B cell (primary cell): Measurements from ENCODE around the gene SUSD2. TPM values are rescaled to one million over a fixed set of nuclear protein-coding genes. Genes with fewer than 3 reads are reported as not detected.

Experiments
- ATAC-seq: fragments of 200-7000 bp; cut with Tn5 transposase; one replicate; pipeline ENCODE4 v1.10.0; 2021; ENCODE audit warnings: low read depth, mild to moderate bottlenecking, moderate number of reproducible peaks, moderate library complexity
- CTCF ChIA-PET: fragments of 350-600 bp; sonication (Branson Sonifier 250); formaldehyde crosslinking; loops from one replicate; lab custom pipeline; 2021; ENCODE audit warnings: antibody characterized with exemption, inconsistent platforms; lab: Charles Lee
- POLR2A ChIA-PET: fragments of 350-600 bp; sonication (Branson Sonifier 250); formaldehyde crosslinking; loops from one replicate; lab custom pipeline; 2021; ENCODE audit warnings: antibody characterized with exemption; lab: Charles Lee
- DNase-seq: peaks from one replicate; pipeline ENCODE4 v3.0.0; 2013
- H2AFZ ChIP-seq: 2 replicates; pipeline ENCODE4 v1.6.1; 2012; ENCODE audit warnings: mild to moderate bottlenecking, low read depth, low read length; ENCODE audit not compliant: insufficient read depth, poor library complexity, severe bottlenecking
- H3K27ac ChIP-seq, 2 donors: 1 replicate in 1 of 2; 2 replicates in 1 of 2; pipeline ENCODE4 v1.5.1; 2012 to 2013; ENCODE audit warnings: low read length in 2 of 2, mild to moderate bottlenecking in 2 of 2, moderate library complexity in 1 of 2
- H3K27me3 ChIP-seq, 4 experiments: fragments of 200-600 bp in 1 of 4; sonication (generic) in 1 of 4; replicated peaks in 1 of 4; 1 replicate in 2 of 4; 2 replicates in 2 of 4; pipeline versions ENCODE4 v1.6.1 to v1.7.0; 2013 to 2016; ENCODE audit warnings: low read length in 3 of 4, mild to moderate bottlenecking in 2 of 4, mixed read lengths in 1 of 4, moderate library complexity in 1 of 4; ENCODE audit not compliant: insufficient read depth in 4 of 4, control insufficient read depth in 3 of 4; ENCODE audit errors: control extremely low read depth in 1 of 4
- H3K36me3 ChIP-seq, 2 experiments: replicated peaks in 1 of 2; 1 replicate in 1 of 2; 2 replicates in 1 of 2; pipeline versions ENCODE4 v1.6.1 to v1.7.1; 2013; ENCODE audit warnings: low read length in 1 of 2; ENCODE audit not compliant: insufficient read depth in 2 of 2, control insufficient read depth in 1 of 2; ENCODE audit errors: control extremely low read depth in 1 of 2, extremely low read depth in 1 of 2
- H3K4me1 ChIP-seq, 2 donors: fragments of 200-600 bp in 1 of 2; sonication (generic) in 1 of 2; 1 replicate in 1 of 2; 2 replicates in 1 of 2; pipeline versions ENCODE4 v1.5.1 to v1.6.1; 2013 to 2017; ENCODE audit warnings: low read length in 2 of 2; ENCODE audit not compliant: control insufficient read depth in 2 of 2, insufficient read depth in 2 of 2
- H3K4me2 ChIP-seq: replicated peaks from 2 replicates; pipeline ENCODE3; 2012; ENCODE audit warnings: mild to moderate bottlenecking, low read depth, low read length; ENCODE audit not compliant: poor library complexity, severe bottlenecking
- H3K4me3 ChIP-seq, 5 experiments: fragments of 200-600 bp in 1 of 5; sonication (generic) in 1 of 5; 1 replicate in 3 of 5; 2 replicates in 2 of 5; pipeline versions ENCODE4 v1.5.1 to v1.7.0; 2011 to 2016; ENCODE audit warnings: low read length in 4 of 5, mild to moderate bottlenecking in 4 of 5, low read depth in 2 of 5, control low read depth in 1 of 5, moderate library complexity in 1 of 5; ENCODE audit not compliant: insufficient read depth in 1 of 5; ENCODE audit errors: control extremely low read depth in 1 of 5, extremely low read depth in 1 of 5
- H3K79me2 ChIP-seq: fragments of 200-600 bp; sonication (generic); one replicate; pipeline ENCODE4 v1.6.0; 2016; ENCODE audit warnings: low read length; ENCODE audit not compliant: control insufficient read depth, insufficient read depth
- H3K9ac ChIP-seq: fragments of 200-600 bp; sonication (generic); 2 replicates; pipeline ENCODE4 v1.6.1; 2017; ENCODE audit warnings: mild to moderate bottlenecking, low read length, moderate library complexity
- H3K9me3 ChIP-seq, 3 donors: one replicate each; pipeline versions ENCODE4 v1.6.1 to v1.7.1; 2013; ENCODE audit warnings: low read length in 2 of 3; ENCODE audit not compliant: control insufficient read depth in 2 of 3, insufficient read depth in 1 of 3; ENCODE audit errors: control extremely low read depth in 1 of 3
- H4K20me1 ChIP-seq: 2 replicates; pipeline ENCODE4 v1.6.0; 2012; ENCODE audit warnings: mild to moderate bottlenecking, low read length; ENCODE audit not compliant: insufficient read depth, control insufficient read depth, poor library complexity, severe bottlenecking
- H3K27ac Mint-ChIP-seq: one replicate; pipeline ENCODE4 v1.8.0; 2021; ENCODE audit warnings: mixed read lengths
- H3K27me3 Mint-ChIP-seq: one replicate; pipeline ENCODE4 v1.8.0; 2021; ENCODE audit warnings: mixed read lengths
- H3K4me1 Mint-ChIP-seq: one replicate; pipeline ENCODE4 v1.8.0; 2021; ENCODE audit warnings: mixed read lengths
- H3K4me3 Mint-ChIP-seq: one replicate; pipeline ENCODE4 v1.8.0; 2021; ENCODE audit warnings: mixed read lengths
- H3K9me3 Mint-ChIP-seq: one replicate; pipeline ENCODE4 v1.8.0; 2022; ENCODE audit warnings: mixed read lengths; ENCODE audit not compliant: insufficient read depth
- EZH2 ChIP-seq: IDR thresholded peaks from 2 replicates; pipeline ENCODE4 v1.6.1; 2012; ENCODE audit warnings: borderline replicate concordance, low read depth, mild to moderate bottlenecking, moderate library complexity, low read length; ENCODE audit not compliant: insufficient read depth, poor library complexity, severe bottlenecking
- WGBS: methylation state at CpG from one replicate; pipeline ENCODE4 v1.1.5; 2013; ENCODE audit warnings: missing lambda C conversion rate; ENCODE audit not compliant: insufficient coverage; 5-methylcytosine and 5-hydroxymethylcytosine counted together
- intact Hi-C: fragments of 100-400 bp; cut with micrococcal nuclease; formaldehyde crosslinking; loops from one replicate; pipeline ENCODE4 v1.10.0; 2022
- polyA plus RNA-seq: library from polyadenylated mRNA; depleted of rRNA; stranded (reverse); fragments of >200 nt; gene quantifications from 2 replicates; pipeline ENCODE4 v1.2.3, GENCODE V29; 2012
- total RNA-seq, 2 donors: library from RNA; stranded (reverse); fragments of 120-200 nt in 1 of 2; gene quantifications; 1 replicate in 1 of 2; 2 replicates in 1 of 2; pipeline versions ENCODE4 v1.2.3 to v1.2.4, GENCODE V29; 2013 to 2022
- TF ChIP-seq, protein P1 (sequence below): fragments of 200-600 bp; IDR thresholded peaks from one replicate; pipeline ENCODE4 v1.8.0; 2022; ENCODE audit warnings: antibody characterized with exemption, mild to moderate bottlenecking

The SUSD2 gene
- total and polyA plus RNA-seq, 2 donors (not counting 1 experiment from before 2014, with no cell fraction given) = 0.30 to 0.48 TPM

- ATAC-seq = no peak
- H3K4me2 ChIP-seq = no peak overlapping the region
- no peaks in the 10 kb centered on the region for H3K9me3 ChIP-seq
- no peak overlapping the region for H3K27ac ChIP-seq
- H3K9me3 Mint-ChIP-seq = no peaks in the 10 kb centered on the region
- H3K27me3 Mint-ChIP-seq = no peaks in the 10 kb centered on the region
- no peaks in the 10 kb centered on the region for H3K27me3 ChIP-seq
- no peak overlapping the region for H3K4me3 Mint-ChIP-seq
- no peaks in the 10 kb centered on the region for H3K4me1 ChIP-seq
- peaks cover 1% of the 10 kb centered on the region for H3K4me1 Mint-ChIP-seq
- H3K27ac Mint-ChIP-seq = no peak overlapping the region
- intact Hi-C loops = no loop called here
- H4K20me1 ChIP-seq = no peaks in the 10 kb centered on the region
- no peak overlapping the region for H3K4me3 ChIP-seq
- H2AFZ ChIP-seq = no peak overlapping the region
- CTCF ChIA-PET = interaction anchor here (0.9 kb wide), 1 partner anchor 126 kb away, joined by 3 read pairs; no protein-coding TSS in a partner anchor
- no peak overlapping the region for H3K9ac ChIP-seq
- 98% methylated on average over 15 of the region's 15 CpGs for whole genome bisulfite sequencing
- DNase-seq = no peak
- H3K36me3 ChIP-seq = no peaks in the 10 kb centered on the region
- no peak for TF ChIP-seq EZH2
- TF ChIP-seq, protein P1, sequence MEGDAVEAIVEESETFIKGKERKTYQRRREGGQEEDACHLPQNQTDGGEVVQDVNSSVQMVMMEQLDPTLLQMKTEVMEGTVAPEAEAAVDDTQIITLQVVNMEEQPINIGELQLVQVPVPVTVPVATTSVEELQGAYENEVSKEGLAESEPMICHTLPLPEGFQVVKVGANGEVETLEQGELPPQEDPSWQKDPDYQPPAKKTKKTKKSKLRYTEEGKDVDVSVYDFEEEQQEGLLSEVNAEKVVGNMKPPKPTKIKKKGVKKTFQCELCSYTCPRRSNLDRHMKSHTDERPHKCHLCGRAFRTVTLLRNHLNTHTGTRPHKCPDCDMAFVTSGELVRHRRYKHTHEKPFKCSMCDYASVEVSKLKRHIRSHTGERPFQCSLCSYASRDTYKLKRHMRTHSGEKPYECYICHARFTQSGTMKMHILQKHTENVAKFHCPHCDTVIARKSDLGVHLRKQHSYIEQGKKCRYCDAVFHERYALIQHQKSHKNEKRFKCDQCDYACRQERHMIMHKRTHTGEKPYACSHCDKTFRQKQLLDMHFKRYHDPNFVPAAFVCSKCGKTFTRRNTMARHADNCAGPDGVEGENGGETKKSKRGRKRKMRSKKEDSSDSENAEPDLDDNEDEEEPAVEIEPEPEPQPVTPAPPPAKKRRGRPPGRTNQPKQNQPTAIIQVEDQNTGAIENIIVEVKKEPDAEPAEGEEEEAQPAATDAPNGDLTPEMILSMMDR = no peak
- POLR2A ChIA-PET = no interaction called here
- no peaks in the 10 kb centered on the region for H3K79me2 ChIP-seq
Observed at GRCh38 chr22:24232725-24233124, 51.4 kb downstream of the SUSD2 start.

- DNase-seq (no peak), ATAC-seq (no peak)
- Mint-ChIP-seq H3K27ac (no peak overlapping the region), H3K4me3 (no peak overlapping the region), H3K4me1 (peaks cover 1% of the 10 kb centered on the region), H3K27me3 (no peaks in the 10 kb centered on the region), H3K9me3 (no peaks in the 10 kb centered on the region)
- Histone ChIP-seq H3K4me3 (no peak overlapping the region), H3K79me2 (no peaks in the 10 kb centered on the region), H3K4me2 (no peak overlapping the region), H3K27ac (no peak overlapping the region), H3K4me1 (no peaks in the 10 kb centered on the region), H3K9ac (no peak overlapping the region), H2AFZ (no peak overlapping the region), H3K9me3 (no peaks in the 10 kb centered on the region), H3K27me3 (no peaks in the 10 kb centered on the region), H4K20me1 (no peaks in the 10 kb centered on the region), H3K36me3 (no peaks in the 10 kb centered on the region)
- CTCF ChIA-PET = interaction anchor here (0.9 kb wide), 1 partner anchor 127 kb away, joined by 3 read pairs; no protein-coding TSS in a partner anchor
- WGBS = 97% methylated on average over 12 of the region's 13 CpGs
- TF ChIP-seq, protein P1 = no peak
- no peak for TF ChIP-seq EZH2
- POLR2A ChIA-PET = no interaction called here
- intact Hi-C loops = no loop called here
Observed at GRCh38 chr22:24233235-24233634, 51.9 kb downstream of the SUSD2 start.
